ENCODE measurements around the gene EEF1G.
A peak's percentile ranks its signal among the peaks of the same experiment; 100 is the strongest.
"Not testable (repeated sequence)": the region's sequence is repeated elsewhere in the genome, so short reads cannot be mapped to it uniquely, and the experiment has no call there.

Gene EEF1G

GRCh38 chr11:62575156-62575555 is 1.5 kb upstream of the EEF1G start:
- DNase-seq = no peak

DNA sequence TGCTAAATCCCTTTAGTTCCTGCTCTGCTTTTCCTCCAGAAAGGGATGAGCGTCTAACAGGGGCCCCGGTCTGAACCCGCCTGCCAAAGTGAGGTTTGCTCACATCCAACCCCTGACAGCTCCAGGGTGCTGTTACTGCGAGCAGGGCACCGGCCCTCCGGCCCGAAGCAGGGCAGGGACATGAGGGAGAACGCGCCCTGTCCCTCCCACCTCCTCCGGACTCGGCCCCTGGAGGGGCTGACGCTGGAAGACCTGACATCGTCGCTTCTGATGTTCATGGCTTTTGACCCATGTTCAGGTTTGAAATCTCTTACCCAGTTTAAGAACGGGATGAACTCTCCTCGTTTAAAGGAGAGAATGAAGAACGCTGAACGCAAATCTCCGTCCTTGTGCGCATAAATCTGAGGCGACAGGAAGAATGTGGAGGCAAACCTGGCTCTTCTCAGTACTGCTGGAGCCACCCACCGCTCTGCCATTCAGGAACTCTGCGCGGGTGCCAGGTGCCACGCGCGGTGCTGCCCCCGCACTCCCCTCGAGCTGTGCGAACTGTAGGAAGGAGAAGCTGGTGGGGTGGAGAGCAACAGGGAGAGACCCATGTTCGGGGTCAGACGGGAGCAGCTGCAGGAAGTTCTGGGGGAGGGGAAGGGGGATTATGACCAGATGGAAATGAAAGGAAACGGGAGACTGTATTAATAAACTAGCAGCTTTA is 826 bp upstream of the EEF1G start:
- no peak for DNase-seq

GRCh38 chr11:62573006-62573591 is 592 bp downstream of the EEF1G start:
- peak; percentile 5 for DNase-seq

GRCh38 chr11:62572431-62572830 is 1.3 kb downstream of the EEF1G start:
- DNase-seq = no peak

- not testable (repeated sequence) for DNase-seq
Measured at GRCh38 chr11:62571493-62571892, 2.2 kb downstream of the EEF1G start.

DNA sequence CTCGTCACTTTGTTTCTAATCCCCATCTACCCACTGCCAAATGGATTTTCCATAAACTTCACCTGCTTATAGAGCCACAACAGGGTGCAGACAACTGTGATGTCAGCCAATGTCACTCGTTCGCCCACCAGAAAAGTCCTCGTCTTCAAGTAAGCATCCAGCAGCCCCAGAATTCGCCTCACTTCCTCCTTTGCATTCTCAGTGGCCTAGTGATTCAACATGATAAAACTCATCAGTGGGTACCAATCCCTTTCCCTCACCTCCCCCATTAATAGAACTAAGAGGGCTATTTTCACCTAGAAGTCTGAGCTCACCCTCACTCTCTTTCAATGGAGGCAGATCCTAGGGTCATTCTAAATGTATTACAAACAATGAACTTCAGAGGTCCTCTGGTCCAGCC is 2.8 kb downstream of the EEF1G start:
- DNase-seq = not testable (repeated sequence)

- no peak for DNase-seq
Measured at GRCh38 chr11:62569611-62570010, 4.1 kb downstream of the EEF1G start.

DNA sequence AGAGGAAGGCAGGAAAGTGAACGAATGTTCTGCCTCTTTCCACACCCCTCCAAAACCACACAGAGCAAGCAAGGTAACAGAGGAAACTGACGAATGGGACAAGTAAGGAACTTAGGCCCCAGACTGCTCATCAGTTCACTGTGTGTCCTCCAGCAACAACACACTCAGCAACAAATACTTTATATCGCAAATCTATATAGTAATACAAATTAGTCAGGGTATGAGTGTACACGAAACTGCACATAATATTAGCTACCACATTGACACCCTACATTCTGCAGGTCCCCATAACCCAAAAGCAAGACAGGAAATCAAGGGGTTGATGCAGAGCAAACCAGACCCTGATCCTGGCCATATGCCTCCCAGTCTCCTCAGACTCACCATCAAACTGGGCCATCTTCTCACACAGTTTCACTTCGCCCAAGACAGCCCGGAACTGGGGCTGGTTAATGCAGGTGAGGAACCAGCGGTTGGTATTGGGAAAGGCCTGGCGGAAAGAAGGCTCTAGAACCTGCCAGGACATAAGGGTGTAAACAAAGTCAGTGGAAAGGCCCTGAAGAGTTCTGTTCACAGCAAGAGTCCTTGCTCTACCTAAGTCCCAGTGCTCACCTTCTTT is 6.6 kb downstream of the EEF1G start:
- DNase-seq = no peak

- DNase-seq = no peak
Measured at GRCh38 chr11:62566247-62566646, 7.4 kb downstream of the EEF1G start.

DNA sequence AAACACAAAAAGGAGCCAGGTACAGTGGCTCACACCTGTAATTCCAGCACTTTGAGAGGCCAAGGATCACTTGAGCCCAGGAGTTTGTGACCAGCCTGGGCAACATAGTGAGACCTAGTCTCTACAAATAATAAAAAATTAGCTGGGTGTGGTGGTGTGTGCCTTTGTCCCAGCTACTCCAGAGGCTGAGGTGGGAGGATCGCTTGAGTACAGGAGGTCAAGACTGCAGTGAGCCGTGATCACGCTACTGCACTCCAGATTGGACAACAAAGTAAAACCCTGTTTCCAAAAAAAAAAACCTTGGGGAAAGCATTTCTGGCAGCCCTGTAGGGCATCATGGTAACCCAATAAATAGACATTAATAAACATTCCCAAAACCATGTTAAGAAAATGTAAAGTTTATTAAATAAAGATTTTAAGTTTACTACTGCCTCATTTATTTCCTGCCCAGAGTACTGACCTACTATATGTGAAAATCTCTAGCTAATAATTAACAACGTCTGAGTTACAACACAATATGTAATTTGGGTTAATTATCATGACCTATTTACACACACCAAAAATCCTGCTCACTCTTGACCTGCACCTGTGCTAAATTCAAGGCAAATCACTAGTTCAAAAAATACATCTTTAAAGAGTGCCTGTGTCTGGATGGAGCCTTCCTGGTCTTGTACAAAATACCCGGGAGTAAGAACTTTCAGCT is 8.4 kb downstream of the EEF1G start:
- no peak for DNase-seq

- DNase-seq = not testable (repeated sequence)
Measured at GRCh38 chr11:62561677-62562230, 11.9 kb downstream of the EEF1G start.

DNA sequence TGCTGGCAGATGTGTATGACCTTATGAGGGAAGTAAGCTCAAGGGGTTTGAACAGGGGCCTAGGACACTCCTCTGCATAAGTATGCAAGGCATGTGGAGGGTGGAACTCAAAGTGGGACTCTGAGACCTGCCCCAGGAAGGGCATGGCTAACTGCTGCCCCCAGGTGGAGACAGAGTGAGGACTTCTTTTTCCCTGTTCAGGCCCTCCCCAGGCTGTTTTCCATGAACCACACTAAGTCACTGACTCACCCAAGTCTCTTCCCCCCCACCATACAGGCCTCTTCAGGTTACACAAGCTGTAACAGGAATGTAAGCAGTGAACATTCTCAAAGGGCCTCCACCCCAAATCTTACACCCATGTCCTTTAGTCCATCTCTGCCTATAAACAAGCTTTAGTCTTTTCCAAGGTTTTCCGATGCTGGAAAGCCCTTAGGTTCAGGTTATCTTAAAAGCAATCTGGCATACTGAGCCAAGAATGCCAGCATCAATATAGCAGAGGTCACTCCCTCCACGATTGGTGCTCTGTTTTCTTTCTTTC is 13.1 kb downstream of the EEF1G start:
- no peak for DNase-seq

DNA sequence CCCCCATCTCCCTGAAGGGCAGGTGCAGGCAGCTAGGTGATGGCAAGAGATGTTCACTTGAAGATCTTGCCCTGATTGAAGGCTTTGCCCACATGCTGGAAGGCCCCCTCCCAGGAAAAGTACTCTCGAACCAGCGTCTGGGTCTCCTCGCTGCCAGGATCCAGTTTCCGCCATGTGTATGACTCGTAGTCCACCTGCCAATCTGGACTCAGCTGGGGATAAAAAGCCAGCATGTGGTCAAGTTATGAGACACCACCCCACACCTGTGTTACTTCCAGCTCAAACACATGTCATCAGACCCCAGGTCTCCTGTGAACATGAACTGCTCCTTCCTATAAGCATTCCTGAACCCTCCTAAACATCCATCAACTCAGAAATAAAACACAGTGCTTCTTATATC is 14.1 kb downstream of the EEF1G start:
- not testable (repeated sequence) for DNase-seq

GRCh38 chr11:62559204-62559603 is 14.5 kb downstream of the EEF1G start:
- no peak for DNase-seq

DNA sequence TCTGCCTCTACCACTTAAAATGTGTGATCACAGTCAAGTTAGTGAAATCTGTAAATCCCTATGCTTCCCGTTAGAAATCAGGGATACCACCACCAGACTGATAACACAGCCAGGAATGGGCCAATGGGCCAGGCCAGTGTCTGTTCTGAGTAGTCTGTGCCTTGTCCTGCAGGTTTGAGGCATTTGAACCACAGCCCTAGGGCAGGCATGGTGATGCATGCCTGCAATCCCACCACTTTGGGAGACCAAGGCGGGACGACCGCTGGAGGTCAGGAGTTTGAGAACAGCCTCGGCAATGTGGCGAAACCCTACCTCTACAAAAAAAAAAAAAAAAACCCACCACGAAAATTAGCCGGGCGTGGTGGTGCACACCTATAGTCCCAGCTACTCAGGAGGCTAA is 15.0 kb downstream of the EEF1G start:
- no peak for DNase-seq

GRCh38 chr11:62556875-62557631 is 16.6 kb downstream of the EEF1G start:
- no peak for DNase-seq

GRCh38 chr11:62556108-62556874 is 17.4 kb downstream of the EEF1G start:
- DNase-seq = peak; percentile 61

DNA sequence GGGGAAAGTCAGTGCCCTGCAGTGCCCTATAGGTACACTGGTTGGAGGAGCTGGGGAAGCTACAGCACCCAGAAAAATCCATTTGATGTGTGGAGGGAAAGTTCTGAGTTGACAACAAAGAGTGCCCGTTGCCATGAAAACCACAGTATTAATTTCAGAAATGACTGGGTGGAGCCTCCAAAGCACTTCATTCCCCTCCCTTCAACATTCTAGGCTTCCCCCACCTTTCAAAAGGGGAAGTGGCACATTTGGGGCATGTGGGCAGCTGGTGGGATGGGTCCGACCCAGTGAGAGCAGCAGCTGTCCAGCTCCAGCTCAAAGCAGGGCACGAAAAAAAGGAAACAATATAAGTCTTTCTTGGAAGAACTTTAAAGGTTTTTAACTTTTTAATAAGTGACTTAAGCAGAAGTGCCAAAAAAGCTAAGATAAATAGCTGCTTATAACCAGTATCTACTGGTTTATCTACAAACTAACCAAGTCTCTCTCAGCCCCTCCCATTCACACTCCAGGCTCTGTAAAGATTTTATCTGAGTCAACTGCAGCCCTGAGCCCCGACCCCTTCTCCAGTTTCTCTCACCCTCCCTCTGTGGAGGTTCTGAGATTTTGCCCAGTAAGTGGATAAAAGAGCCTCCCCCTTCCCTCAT is 18.1 kb downstream of the EEF1G start:
- no peak for DNase-seq

- DNase-seq = no peak
Measured at GRCh38 chr11:62554387-62555167, 19.1 kb downstream of the EEF1G start.

DNA sequence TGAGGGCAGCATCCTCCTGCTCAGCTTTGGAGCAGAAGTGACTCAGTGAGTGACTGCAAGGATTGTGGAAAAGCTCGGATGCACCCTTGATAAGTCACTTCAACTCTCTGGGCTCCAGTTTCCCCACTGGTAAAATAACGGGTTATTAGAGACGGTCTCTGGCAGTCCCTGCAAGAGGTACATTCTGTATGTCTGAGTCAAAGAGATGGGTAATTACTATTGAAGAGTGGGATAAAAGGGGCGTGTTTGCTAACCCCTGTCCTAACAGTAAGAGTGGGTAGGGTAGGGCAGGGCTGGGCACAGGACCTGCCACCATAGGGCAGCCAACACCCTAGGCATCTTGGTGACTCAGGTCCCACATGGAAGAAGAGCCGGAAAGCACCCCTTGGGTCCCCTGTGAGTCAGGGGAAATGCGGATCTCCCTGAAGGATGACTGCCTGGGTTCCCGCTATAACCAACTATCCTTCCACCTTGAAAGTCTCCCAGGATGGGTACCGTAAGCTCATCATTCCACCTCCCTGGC is 19.8 kb downstream of the EEF1G start:
- DNase-seq = no peak
